Measurements from ENCODE around the gene PDE8A.

DNA sequence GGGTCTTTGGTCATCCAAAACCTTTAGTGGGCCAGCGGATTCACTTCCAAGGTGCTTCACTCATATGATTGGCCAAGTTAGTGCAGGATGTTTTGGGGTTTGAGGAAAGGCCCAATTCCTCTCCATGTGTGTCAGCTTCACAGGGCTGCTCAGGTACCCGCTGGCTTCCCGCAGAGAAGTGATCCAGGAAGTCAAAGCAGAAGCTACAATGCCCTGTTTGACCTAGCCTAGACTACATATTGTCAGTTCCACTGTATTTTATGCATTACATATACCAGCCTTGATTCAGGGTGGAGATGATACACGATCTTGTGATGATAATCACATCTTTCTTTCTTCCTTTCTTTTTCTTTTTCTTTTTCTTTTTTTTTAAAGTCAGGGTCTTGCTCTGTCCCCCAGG is 32.1 kb downstream of the PDE8A start:
- TF ChIP-seq, protein P1, sequence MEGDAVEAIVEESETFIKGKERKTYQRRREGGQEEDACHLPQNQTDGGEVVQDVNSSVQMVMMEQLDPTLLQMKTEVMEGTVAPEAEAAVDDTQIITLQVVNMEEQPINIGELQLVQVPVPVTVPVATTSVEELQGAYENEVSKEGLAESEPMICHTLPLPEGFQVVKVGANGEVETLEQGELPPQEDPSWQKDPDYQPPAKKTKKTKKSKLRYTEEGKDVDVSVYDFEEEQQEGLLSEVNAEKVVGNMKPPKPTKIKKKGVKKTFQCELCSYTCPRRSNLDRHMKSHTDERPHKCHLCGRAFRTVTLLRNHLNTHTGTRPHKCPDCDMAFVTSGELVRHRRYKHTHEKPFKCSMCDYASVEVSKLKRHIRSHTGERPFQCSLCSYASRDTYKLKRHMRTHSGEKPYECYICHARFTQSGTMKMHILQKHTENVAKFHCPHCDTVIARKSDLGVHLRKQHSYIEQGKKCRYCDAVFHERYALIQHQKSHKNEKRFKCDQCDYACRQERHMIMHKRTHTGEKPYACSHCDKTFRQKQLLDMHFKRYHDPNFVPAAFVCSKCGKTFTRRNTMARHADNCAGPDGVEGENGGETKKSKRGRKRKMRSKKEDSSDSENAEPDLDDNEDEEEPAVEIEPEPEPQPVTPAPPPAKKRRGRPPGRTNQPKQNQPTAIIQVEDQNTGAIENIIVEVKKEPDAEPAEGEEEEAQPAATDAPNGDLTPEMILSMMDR (IDR thresholded peaks at IDR 0.05): no peak
- no peak for TF ChIP-seq EZH2 (IDR thresholded peaks at IDR 0.05)
- TF ChIP-seq EZH2phosphoT487 (IDR thresholded peaks at IDR 0.05): no peak

All from neural progenitor cell (in vitro differentiated cells).